Panc1 (cell line): ENCODE data around the gene GRIA4. TPM values are rescaled to one million over a fixed set of nuclear protein-coding genes. Genes with fewer than 3 reads are reported as not detected.

ENCODE experiments used
- ATAC-seq: fragments of 200-7000 bp; cut with Tn5 transposase; 2 replicates; pipeline ENCODE4 v1.9.1; 2020; ENCODE audit warnings: mild to moderate bottlenecking, moderate library complexity
- BruUV-seq: library from RNA; stranded (reverse); fragments of 400-500 nt; replicated peaks from 2 replicates; lab custom pipeline; 2021; lab: Mats Ljungman, UMichigan
- CTCF ChIA-PET: fragments of 300-600 bp; sonication (Branson Sonifier 250); formaldehyde crosslinking; loops from one replicate; lab custom pipeline; 2022; ENCODE audit warnings: antibody characterized with exemption; lab: Charles Lee
- POLR2A ChIA-PET: fragments of 300-600 bp; sonication (Branson Sonifier 250); formaldehyde crosslinking; loops from one replicate; lab custom pipeline; 2022; ENCODE audit warnings: antibody characterized with exemption; lab: Charles Lee
- DNase-seq: peaks from one replicate; pipeline ENCODE4 v3.0.0-alpha.2; 2010; ENCODE audit warnings: low read depth, low spot score
- H3K27ac ChIP-seq: 2 replicates; pipeline ENCODE4 v1.5.1; 2011; ENCODE audit warnings: mild to moderate bottlenecking, low read length, inconsistent platforms
- H3K27me3 ChIP-seq: fragments of 200-500 bp; sonication (Bioruptor generic); 2 replicates; pipeline ENCODE4 v1.6.0; 2014; ENCODE audit warnings: low read length, inconsistent platforms; ENCODE audit not compliant: control insufficient read depth, insufficient read depth
- H3K36me3 ChIP-seq: fragments of 200-500 bp; sonication (Bioruptor generic); 2 replicates; pipeline ENCODE4 v1.5.1; 2014; ENCODE audit warnings: inconsistent platforms, mild to moderate bottlenecking, low read length, moderate library complexity; ENCODE audit not compliant: control insufficient read depth, insufficient read depth
- H3K4me1 ChIP-seq: 2 replicates; pipeline ENCODE4 v1.5.1; 2011; ENCODE audit warnings: inconsistent platforms, mild to moderate bottlenecking, low read length, moderate library complexity; ENCODE audit not compliant: control insufficient read depth, insufficient read depth
- H3K4me3 ChIP-seq, 2 experiments: 2 replicates each; pipeline ENCODE4 v1.5.1; 2011 to 2012; ENCODE audit warnings: low read depth in 2 of 2, low read length in 2 of 2, mild to moderate bottlenecking in 2 of 2, inconsistent platforms in 1 of 2, moderate library complexity in 1 of 2
- H3K9me3 ChIP-seq: fragments of 200-500 bp; sonication (Bioruptor generic); 2 replicates; pipeline ENCODE4 v1.5.1; 2014; ENCODE audit warnings: low read depth, mild to moderate bottlenecking, inconsistent platforms, low read length, moderate library complexity; ENCODE audit not compliant: control insufficient read depth, insufficient read depth
- POLR2AphosphoS5 ChIP-seq: IDR thresholded peaks from 2 replicates; pipeline ENCODE4 v1.6.1; 2012; ENCODE audit warnings: mild to moderate bottlenecking, low read depth, low read length, moderate library complexity
- SIN3A ChIP-seq: IDR thresholded peaks from 2 replicates; pipeline ENCODE4 v1.6.1; 2012; ENCODE audit warnings: low read depth, mild to moderate bottlenecking, low read length, moderate library complexity, borderline replicate concordance; ENCODE audit not compliant: insufficient read depth
- TCF7L2 ChIP-seq: IDR thresholded peaks from 2 replicates; pipeline ENCODE4 v1.6.1; 2011; ENCODE audit warnings: mild to moderate bottlenecking, low read depth, low read length, inconsistent platforms
- in situ Hi-C: cut with HindIII; loops from 2 replicates; pipeline ENCODE4 v1.10.0; 2016; ENCODE audit warnings: low sequenced_read_pairs, low pct_unique_long_range_greater_than_20kb
- intact Hi-C: fragments of 100-400 bp; cut with micrococcal nuclease; formaldehyde crosslinking; loops from one replicate; pipeline ENCODE4 v1.10.0; 2022; ENCODE audit not compliant: unreplicated experiment
- total RNA-seq: library from RNA; stranded (reverse); gene quantifications from one replicate; pipeline ENCODE4 v1.2.1, GENCODE V29; 2021; ENCODE audit not compliant: unreplicated experiment
- TF ChIP-seq, protein P1 (sequence below): fragments of 450-650 bp; IDR thresholded peaks from 2 replicates; pipeline ENCODE4 v1.5.1; 2017; ENCODE audit warnings: mild to moderate bottlenecking
- TF ChIP-seq, protein P2 (sequence below), 2 experiments: IDR thresholded peaks; 2 replicates each; pipeline ENCODE4 v1.6.1; 2011 to 2012; ENCODE audit warnings: low read depth in 2 of 2, control low read depth in 1 of 2, low read length in 1 of 2, mild to moderate bottlenecking in 1 of 2, moderate library complexity in 1 of 2; ENCODE audit not compliant: insufficient read depth in 1 of 2

The GRIA4 gene
- total RNA-seq, 1 experiment from 2014 or later, result not detected

DNA sequence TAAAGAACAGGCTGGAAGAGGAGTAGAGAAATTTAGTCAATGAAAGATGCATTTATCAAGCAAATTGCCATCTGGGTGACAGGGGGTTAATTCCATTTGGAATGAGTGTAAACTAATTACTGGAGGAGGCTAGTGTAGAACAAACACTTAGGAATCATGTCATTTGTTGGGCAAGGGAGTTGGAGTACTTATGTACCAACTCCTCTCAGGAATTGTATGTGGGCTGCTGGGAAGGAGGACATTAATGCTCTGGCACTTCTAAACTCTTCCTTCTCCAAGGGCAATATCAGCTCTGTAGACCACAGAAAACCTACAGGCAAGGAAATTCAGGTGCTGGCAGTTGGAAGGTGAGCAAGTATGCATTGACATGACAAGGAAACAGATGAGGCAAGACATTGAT is 271.2 kb downstream of the GRIA4 start:
- ATAC-seq (no peak), DNase-seq (no peak)
- H3K27me3 ChIP-seq, result no peaks in the 10 kb centered on the region
- no peak for TF ChIP-seq POLR2AphosphoS5
- no peak for TF ChIP-seq SIN3A
- TF ChIP-seq, protein P1, sequence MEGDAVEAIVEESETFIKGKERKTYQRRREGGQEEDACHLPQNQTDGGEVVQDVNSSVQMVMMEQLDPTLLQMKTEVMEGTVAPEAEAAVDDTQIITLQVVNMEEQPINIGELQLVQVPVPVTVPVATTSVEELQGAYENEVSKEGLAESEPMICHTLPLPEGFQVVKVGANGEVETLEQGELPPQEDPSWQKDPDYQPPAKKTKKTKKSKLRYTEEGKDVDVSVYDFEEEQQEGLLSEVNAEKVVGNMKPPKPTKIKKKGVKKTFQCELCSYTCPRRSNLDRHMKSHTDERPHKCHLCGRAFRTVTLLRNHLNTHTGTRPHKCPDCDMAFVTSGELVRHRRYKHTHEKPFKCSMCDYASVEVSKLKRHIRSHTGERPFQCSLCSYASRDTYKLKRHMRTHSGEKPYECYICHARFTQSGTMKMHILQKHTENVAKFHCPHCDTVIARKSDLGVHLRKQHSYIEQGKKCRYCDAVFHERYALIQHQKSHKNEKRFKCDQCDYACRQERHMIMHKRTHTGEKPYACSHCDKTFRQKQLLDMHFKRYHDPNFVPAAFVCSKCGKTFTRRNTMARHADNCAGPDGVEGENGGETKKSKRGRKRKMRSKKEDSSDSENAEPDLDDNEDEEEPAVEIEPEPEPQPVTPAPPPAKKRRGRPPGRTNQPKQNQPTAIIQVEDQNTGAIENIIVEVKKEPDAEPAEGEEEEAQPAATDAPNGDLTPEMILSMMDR, result no peak
- TF ChIP-seq, protein P2, sequence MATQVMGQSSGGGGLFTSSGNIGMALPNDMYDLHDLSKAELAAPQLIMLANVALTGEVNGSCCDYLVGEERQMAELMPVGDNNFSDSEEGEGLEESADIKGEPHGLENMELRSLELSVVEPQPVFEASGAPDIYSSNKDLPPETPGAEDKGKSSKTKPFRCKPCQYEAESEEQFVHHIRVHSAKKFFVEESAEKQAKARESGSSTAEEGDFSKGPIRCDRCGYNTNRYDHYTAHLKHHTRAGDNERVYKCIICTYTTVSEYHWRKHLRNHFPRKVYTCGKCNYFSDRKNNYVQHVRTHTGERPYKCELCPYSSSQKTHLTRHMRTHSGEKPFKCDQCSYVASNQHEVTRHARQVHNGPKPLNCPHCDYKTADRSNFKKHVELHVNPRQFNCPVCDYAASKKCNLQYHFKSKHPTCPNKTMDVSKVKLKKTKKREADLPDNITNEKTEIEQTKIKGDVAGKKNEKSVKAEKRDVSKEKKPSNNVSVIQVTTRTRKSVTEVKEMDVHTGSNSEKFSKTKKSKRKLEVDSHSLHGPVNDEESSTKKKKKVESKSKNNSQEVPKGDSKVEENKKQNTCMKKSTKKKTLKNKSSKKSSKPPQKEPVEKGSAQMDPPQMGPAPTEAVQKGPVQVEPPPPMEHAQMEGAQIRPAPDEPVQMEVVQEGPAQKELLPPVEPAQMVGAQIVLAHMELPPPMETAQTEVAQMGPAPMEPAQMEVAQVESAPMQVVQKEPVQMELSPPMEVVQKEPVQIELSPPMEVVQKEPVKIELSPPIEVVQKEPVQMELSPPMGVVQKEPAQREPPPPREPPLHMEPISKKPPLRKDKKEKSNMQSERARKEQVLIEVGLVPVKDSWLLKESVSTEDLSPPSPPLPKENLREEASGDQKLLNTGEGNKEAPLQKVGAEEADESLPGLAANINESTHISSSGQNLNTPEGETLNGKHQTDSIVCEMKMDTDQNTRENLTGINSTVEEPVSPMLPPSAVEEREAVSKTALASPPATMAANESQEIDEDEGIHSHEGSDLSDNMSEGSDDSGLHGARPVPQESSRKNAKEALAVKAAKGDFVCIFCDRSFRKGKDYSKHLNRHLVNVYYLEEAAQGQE (IDR thresholded peaks at IDR 0.05; ENCODE audit: insufficient read depth in 1 of 2, low read depth in 2 of 2, low read length in 1 of 2), result no peak
- no peak for TF ChIP-seq TCF7L2
- H3K4me3 ChIP-seq, result no peak overlapping the region
- in situ Hi-C loops, result no loop called here
- H3K4me1 ChIP-seq, result no peaks in the 10 kb centered on the region
- intact Hi-C loops, result no loop called here
- no peak overlapping the region for H3K27ac ChIP-seq
- ChIA-PET POLR2A (no interaction called here), CTCF (no interaction called here)
- no peaks in the 10 kb centered on the region for H3K36me3 ChIP-seq
- no peaks in the 10 kb centered on the region for H3K9me3 ChIP-seq
- no TSS peak for BruUV-seq

DNA sequence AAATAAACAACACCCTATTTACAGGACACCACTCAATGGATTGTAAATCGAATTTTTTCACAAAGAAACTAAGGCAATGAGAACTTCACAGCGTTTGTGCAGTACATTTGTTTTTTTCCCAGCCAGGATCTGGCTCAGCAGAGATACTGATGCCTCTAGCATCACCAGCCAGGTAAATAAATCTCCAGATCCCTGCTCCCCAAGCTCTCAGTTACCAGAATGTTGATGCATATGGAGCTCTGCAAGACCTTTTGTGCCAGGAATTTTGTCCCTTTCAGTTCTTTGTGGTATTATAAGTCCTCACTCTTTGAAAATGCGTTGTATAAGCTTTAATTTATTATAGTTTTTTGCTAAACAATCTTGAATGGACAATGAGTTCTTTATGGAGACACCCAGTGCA is 274.6 kb downstream of the GRIA4 start:
- H3K27ac ChIP-seq, result no peak overlapping the region
- TF ChIP-seq, protein P2 (IDR thresholded peaks at IDR 0.05; ENCODE audit: insufficient read depth in 1 of 2, low read depth in 2 of 2, low read length in 1 of 2), result no peak
- TF ChIP-seq SIN3A (no peak), TCF7L2 (no peak), POLR2AphosphoS5 (no peak)
- TF ChIP-seq, protein P1, result no peak
- no peaks in the 10 kb centered on the region; the same call in 1 of the 2 replicates for H3K27me3 ChIP-seq
- ATAC-seq (no peak), DNase-seq (no peak)
- H3K4me3 ChIP-seq, result no peak overlapping the region
- ChIA-PET CTCF (no interaction called here), POLR2A (no interaction called here)
- H3K4me1 ChIP-seq, result no peaks in the 10 kb centered on the region
- no peaks in the 10 kb centered on the region for H3K9me3 ChIP-seq
- in situ Hi-C loops, result no loop called here
- no peaks in the 10 kb centered on the region for H3K36me3 ChIP-seq
- BruUV-seq, result no TSS peak
- intact Hi-C loops, result no loop called here
